Natural killer cell (primary cell): ENCODE results near the gene TMEM80. TPM values are rescaled to one million over a fixed set of nuclear protein-coding genes. Genes with fewer than 3 reads are reported as not detected.
A peak's percentile ranks its signal among the peaks of the same experiment; 100 is the strongest.

Experiments used
- ATAC-seq, 3 donors: fragments of 150-1000 bp in 2 of 3; fragments of 200-7000 bp in 1 of 3; cut with Tn5 transposase; 1 replicate in 1 of 3; 2 replicates in 2 of 3; pipeline ENCODE4 v1.10.0; 2021; ENCODE audit warnings: mild to moderate bottlenecking in 2 of 3, moderate library complexity in 2 of 3
- DNase-seq, 2 donors: peaks; one replicate each; pipeline versions ENCODE4 v3.0.0 to v3.0.0-alpha.2; 2013 to 2021; ENCODE audit warnings: mixed read lengths in 1 of 2
- H3K27ac ChIP-seq: one replicate; pipeline ENCODE4 v1.5.1; 2013; ENCODE audit warnings: mild to moderate bottlenecking, low read length
- H3K27me3 ChIP-seq: one replicate; pipeline ENCODE4 v1.6.1; 2013; ENCODE audit warnings: low read length; ENCODE audit not compliant: control insufficient read depth, insufficient read depth
- H3K36me3 ChIP-seq: one replicate; pipeline ENCODE4 v1.6.1; 2013; ENCODE audit warnings: low read length; ENCODE audit not compliant: control insufficient read depth, insufficient read depth
- H3K4me1 ChIP-seq: one replicate; pipeline ENCODE4 v1.6.1; 2013; ENCODE audit warnings: low read length; ENCODE audit not compliant: control insufficient read depth, insufficient read depth
- H3K4me3 ChIP-seq: one replicate; pipeline ENCODE4 v1.5.1; 2013; ENCODE audit warnings: low read length
- H3K9me3 ChIP-seq: one replicate; pipeline ENCODE4 v1.6.1; 2013; ENCODE audit warnings: low read length; ENCODE audit not compliant: control insufficient read depth, insufficient read depth
- H3K27ac Mint-ChIP-seq, 2 donors: one replicate each; pipeline ENCODE4 v1.8.0; 2022; ENCODE audit warnings: mild to moderate bottlenecking in 2 of 2, mixed read lengths in 2 of 2, moderate library complexity in 1 of 2
- H3K27me3 Mint-ChIP-seq, 2 donors: one replicate each; pipeline ENCODE4 v1.8.0; 2022; ENCODE audit warnings: low read depth in 2 of 2, mixed read lengths in 2 of 2
- H3K36me3 Mint-ChIP-seq: one replicate; pipeline ENCODE4 v1.8.0; 2022; ENCODE audit warnings: mixed read lengths
- H3K4me1 Mint-ChIP-seq, 2 donors: one replicate each; pipeline ENCODE4 v1.8.0; 2022; ENCODE audit warnings: mixed read lengths in 2 of 2
- H3K4me3 Mint-ChIP-seq: one replicate; pipeline ENCODE4 v1.8.0; 2022; ENCODE audit warnings: mild to moderate bottlenecking, moderate library complexity, mixed read lengths
- H3K9me3 Mint-ChIP-seq, 2 donors: one replicate each; pipeline ENCODE4 v1.8.0; 2022; ENCODE audit warnings: mixed read lengths in 2 of 2
- CTCF ChIP-seq: fragments of 200-600 bp; IDR thresholded peaks from one replicate; pipeline ENCODE4 v1.8.0; 2022; ENCODE audit warnings: antibody characterized with exemption
- WGBS: methylation state at CpG from one replicate; pipeline ENCODE4 v1.1.7; 2013; ENCODE audit warnings: missing lambda C conversion rate; ENCODE audit not compliant: insufficient coverage; 5-methylcytosine and 5-hydroxymethylcytosine counted together
- intact Hi-C: fragments of 100-400 bp; cut with micrococcal nuclease; formaldehyde crosslinking; loops from one replicate; pipeline ENCODE4 v1.14.2; 2022
- total RNA-seq, 4 donors: library from RNA; stranded (reverse); fragments of 120-200 nt in 1 of 4; gene quantifications; one replicate each; pipeline versions ENCODE4 v1.2.3 to v1.2.4, GENCODE V29; 2013 to 2022

TMEM80 gene
- total RNA-seq, 3 donors from 2014 or later (not counting 1 experiment from before 2014, with no cell fraction given): 17.8 to 42.1 (median 33.0) TPM

DNA sequence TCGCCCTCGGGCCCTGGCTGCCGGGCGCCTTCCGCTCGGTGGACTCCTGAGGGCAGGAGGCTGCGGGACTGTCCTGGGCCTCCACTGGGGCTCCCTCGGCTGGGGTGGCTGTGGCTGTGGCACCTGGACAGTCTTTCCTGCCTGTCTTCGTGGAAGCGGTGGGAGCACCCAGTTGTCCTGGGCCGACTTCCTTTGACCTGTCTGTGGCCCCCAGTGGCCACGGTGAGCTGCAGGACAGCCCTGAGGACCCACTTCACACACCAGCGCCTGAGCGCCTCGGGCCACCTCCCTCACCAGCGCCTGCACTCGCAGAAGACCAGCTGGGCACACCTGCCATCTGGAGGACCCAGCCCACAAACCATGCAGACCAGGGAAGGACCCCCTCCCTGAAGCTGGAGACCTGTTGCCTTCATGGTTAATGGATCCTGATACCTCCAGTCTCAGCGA, 8.6 kb downstream of the TMEM80 start:
- no peaks in the 10 kb centered on the region for H3K9me3 ChIP-seq
- DNase-seq (no peak), ATAC-seq (no peak)
- intact Hi-C loops: no loop called here
- Mint-ChIP-seq H3K9me3 (no peaks in the 10 kb centered on the region), H3K27ac (no peak overlapping the region), H3K27me3 (peaks cover 0 to 9% of the 10 kb centered on the region in 2 donors), H3K36me3 (no peaks in the 10 kb centered on the region), H3K4me3 (no peak overlapping the region), H3K4me1 (peaks cover 0 to 10% of the 10 kb centered on the region in 2 donors)
- WGBS: 93% methylated on average over 18 of the region's 18 CpGs
- peaks cover 6% of the 10 kb centered on the region for H3K36me3 ChIP-seq
- peaks cover 12% of the 10 kb centered on the region for H3K27me3 ChIP-seq
- TF ChIP-seq CTCF: no peak
- H3K4me1 ChIP-seq: peaks cover 34% of the 10 kb centered on the region
- H3K4me3 ChIP-seq: no peak overlapping the region
- H3K27ac ChIP-seq: no peak overlapping the region

- H3K4me1 Mint-ChIP-seq: peaks cover 0 to 10% of the 10 kb centered on the region in 2 donors
- Histone ChIP-seq H3K4me1 (peaks cover 34% of the 10 kb centered on the region), H3K36me3 (peaks cover 5% of the 10 kb centered on the region), H3K27ac (no peak overlapping the region), H3K4me3 (no peak overlapping the region), H3K27me3 (peaks cover 14% of the 10 kb centered on the region), H3K9me3 (no peaks in the 10 kb centered on the region)
- DNase-seq: no peak
- 77% methylated on average over 27 of the region's 27 CpGs for WGBS
- no peaks in the 10 kb centered on the region for H3K9me3 Mint-ChIP-seq
- no peak overlapping the region for H3K27ac Mint-ChIP-seq
- TF ChIP-seq CTCF: no peak
- intact Hi-C loops: no loop called here
- no peak for ATAC-seq
- no peaks in the 10 kb centered on the region for H3K36me3 Mint-ChIP-seq
- H3K4me3 Mint-ChIP-seq: no peak overlapping the region
- H3K27me3 Mint-ChIP-seq: peaks cover 0 to 9% of the 10 kb centered on the region in 2 donors
Observed at GRCh38 chr11:704781-705645, 9.4 kb downstream of the TMEM80 start.

GRCh38 chr11:705646-706438, 10.2 kb downstream of the TMEM80 start, which contains the start of gene EPS8L2:
EPS8L2 (plus strand) TSS chr11:706231; CDS start chr11:709408, 3,177 bp downstream.
- Histone ChIP-seq H3K4me1 (peaks cover 34% of the 10 kb centered on the region), H3K27me3 (peaks cover 14% of the 10 kb centered on the region), H3K36me3 (peaks cover 2% of the 10 kb centered on the region), H3K9me3 (no peaks in the 10 kb centered on the region), H3K27ac (no peak within 1 kb of the TSS), H3K4me3 (no peak within 1 kb of the TSS)
- no peak for TF ChIP-seq CTCF
- Mint-ChIP-seq H3K4me3 (no peak within 1 kb of the TSS), H3K9me3 (no peaks in the 10 kb centered on the region), H3K4me1 (peaks cover 0 to 10% of the 10 kb centered on the region in 2 donors), H3K27ac (no peak within 1 kb of the TSS), H3K27me3 (peaks cover 0 to 9% of the 10 kb centered on the region in 2 donors), H3K36me3 (no peaks in the 10 kb centered on the region)
- intact Hi-C loops: no loop called here
- 9% methylated on average over 90 of the region's 90 CpGs for WGBS
- peak in 1 of 3 donors; percentile 17 for ATAC-seq
- peak in 1 of 2 donors; percentile 25 for DNase-seq
